Heart right ventricle (tissue), 16 donors: Measurements from ENCODE around the gene NUP210. TPM values are rescaled to one million over a fixed set of nuclear protein-coding genes. Genes with fewer than 3 reads are reported as not detected.

Experiments
- ATAC-seq, 8 donors: fragments of 200-7000 bp; cut with Tn5 transposase; one replicate each; pipeline ENCODE4 v1.9.1; 2020; ENCODE audit warnings: mild to moderate bottlenecking in 8 of 8, moderate library complexity in 8 of 8, moderate number of reproducible peaks in 1 of 8
- DNase-seq, 2 donors: peaks; one replicate each; pipeline ENCODE4 v3.0.0-alpha.2; 2020
- H3K27ac ChIP-seq, 10 donors: fragments of 200-600 bp; sonication (generic) in 2 of 10; one replicate each; pipeline versions ENCODE4 v1.5.0 to v1.8.0; 2020 to 2022; ENCODE audit warnings: mild to moderate bottlenecking in 3 of 10
- H3K27me3 ChIP-seq, 7 donors: fragments of 200-600 bp; one replicate each; pipeline ENCODE4 v1.8.0; 2021 to 2022; ENCODE audit warnings: mild to moderate bottlenecking in 2 of 7
- H3K36me3 ChIP-seq, 9 donors: fragments of 200-600 bp; sonication (generic) in 1 of 9; one replicate each; pipeline versions ENCODE4 v1.5.0 to v1.8.0; 2020 to 2022; ENCODE audit warnings: mild to moderate bottlenecking in 2 of 9
- H3K4me1 ChIP-seq, 9 donors: fragments of 200-600 bp; sonication (generic) in 1 of 9; one replicate each; pipeline versions ENCODE4 v1.5.0 to v1.8.0; 2020 to 2022; ENCODE audit warnings: mild to moderate bottlenecking in 4 of 9
- H3K4me3 ChIP-seq, 10 donors: fragments of 200-600 bp; sonication (generic) in 2 of 10; one replicate each; pipeline versions ENCODE4 v1.5.0 to v1.8.0; 2020 to 2022; ENCODE audit warnings: mild to moderate bottlenecking in 7 of 10, moderate library complexity in 2 of 10
- H3K9me3 ChIP-seq, 11 donors: fragments of 200-600 bp in 10 of 11; sonication (generic) in 2 of 11; one replicate each; pipeline versions ENCODE4 v1.5.0 to v1.8.0; 2013 to 2022; ENCODE audit warnings: mild to moderate bottlenecking in 2 of 11, control low read depth in 1 of 11, moderate library complexity in 1 of 11
- CTCF ChIP-seq, 9 donors: fragments of 200-600 bp; sonication (generic) in 2 of 9; IDR thresholded peaks; one replicate each; pipeline versions ENCODE4 v1.5.0 to v1.8.0; 2021 to 2022; ENCODE audit warnings: antibody characterized with exemption in 9 of 9, mild to moderate bottlenecking in 5 of 9, moderate library complexity in 1 of 9
- WGBS, 2 donors: extraction: QIAGEN DNeasy Blood & Tissue Kit; methylation state at CpG; one replicate each; pipeline ENCODE4 v1.1.7; 2013; ENCODE audit warnings: inconsistent platforms in 1 of 2; 5-methylcytosine and 5-hydroxymethylcytosine counted together
- intact Hi-C, 10 donors: fragments of 100-400 bp; cut with DNase I; formaldehyde crosslinking; loops; one replicate each; pipeline versions ENCODE4 v1.11.1 to v1.14.2; 2022
- polyA plus RNA-seq, 2 donors: library from polyadenylated mRNA; stranded (reverse); fragments of 200-250 nt; gene quantifications; one replicate each; pipeline ENCODE4 v1.2.3, GENCODE V29; 2013
- total RNA-seq, 10 donors: library from RNA; stranded (reverse); fragmentation: NEBNext Ultra II Directional in 3 of 10; extraction: Animal tissue kit (Norgen Biotek cat#: 25700) in 3 of 10; gene quantifications; one replicate each; pipeline versions ENCODE4 v1.2.1 to v1.2.4, GENCODE V29; 2021 to 2023
- donor health status: Arrhythmogenic right ventricular cardiomyopathy.
- donor health status: ischemic (EF 13 %, LVEDD 7.1; RV severe dilation, severe dysfunction).
- donor health status: healthy with polysubstance abuse.
- donor health status: DM: no; HTN: yes; CAD: no.
- donor health status: DM: no; HTN: no; CAD: no.
- donor health status: ischemic (EF 25% LVEDD 6.9; RV normal size, moderate dysfunction).
- donor health status: ischemic (EF 25% LVEDD 5.7; RV mildly dilated, moderate dysfunction).
- donor health status: healthy.
- donor health status: DM: yes; HTN: yes; CAD: no.
- donor health status: Ischemic cardiomyopathy.
- donor health status: ischemic (EF 35%, LVEDD 5.7; RV mildly dilated, moderate dysfunction).
- donor health status: nonischemic (EF 11% LVEDD 7.7; RV severe dilation, severe dysfunction).
- donor health status: DM: yes; HTN: yes; CAD: no.
- donor health status: PGD.
- donor health status: ischemic (EF 29% LVEDD 5.4; RV normal size, mild dysfunction).
- donor health status: nonischemic (EF 23%, LVEDD 6.1; RV moderate dilation, normal function).

Gene NUP210
- total and polyA plus RNA-seq, 12 donors, result 0.84 to 7.2 (median 2.5) TPM

GRCh38 chr3:13362551-13362950 is 57.6 kb downstream of the NUP210 start:
- Histone ChIP-seq H3K27ac (no peak overlapping the region), H3K27me3 (no peaks in the 10 kb centered on the region), H3K4me1 (no peaks in the 10 kb centered on the region), H3K36me3 (peaks cover 0 to 66% (median 0%) of the 10 kb centered on the region in 9 donors), H3K4me3 (no peak overlapping the region), H3K9me3 (no peaks in the 10 kb centered on the region)
- intact Hi-C loops, result no loop called here
- 91 to 95% methylated on average over 8 of the region's 8 CpGs for WGBS, 2 donors
- ATAC-seq, result no peak
- DNase-seq, result no peak
- TF ChIP-seq CTCF (IDR thresholded peaks at IDR 0.05), result no peak

- H3K36me3 ChIP-seq, result peaks cover 0 to 66% (median 0%) of the 10 kb centered on the region in 9 donors
- TF ChIP-seq CTCF (IDR thresholded peaks at IDR 0.05), result no peak
- ATAC-seq, result no peak
Measured at GRCh38 chr3:13359916-13360315, 60.2 kb downstream of the NUP210 start.

GRCh38 chr3:13358643-13359042 is 61.5 kb downstream of the NUP210 start:
- intact Hi-C loops, result no loop called here
- DNase-seq, result no peak
- H3K27me3 ChIP-seq, result no peaks in the 10 kb centered on the region
- WGBS, 2 donors, result 84 to 85% methylated on average over 7 of the region's 7 CpGs
- H3K4me3 ChIP-seq, result no peak overlapping the region
- no peak for TF ChIP-seq CTCF (IDR thresholded peaks at IDR 0.05)
- H3K27ac ChIP-seq, result no peak overlapping the region
- H3K36me3 ChIP-seq, result peaks cover 0 to 65% (median 0%) of the 10 kb centered on the region in 9 donors
- no peaks in the 10 kb centered on the region for H3K4me1 ChIP-seq
- H3K9me3 ChIP-seq, result no peaks in the 10 kb centered on the region
- no peak for ATAC-seq

More at GRCh38 chr3:13359916-13360315, 60.2 kb downstream of the NUP210 start:
- intact Hi-C loops, result no loop called here
- Histone ChIP-seq H3K27me3 (no peaks in the 10 kb centered on the region), H3K9me3 (no peaks in the 10 kb centered on the region), H3K4me3 (no peak overlapping the region), H3K4me1 (no peaks in the 10 kb centered on the region), H3K27ac (no peak overlapping the region)
- DNase-seq, result no peak
- 91 to 97% methylated on average over 6 of the region's 6 CpGs for WGBS, 2 donors

- no peaks in the 10 kb centered on the region for H3K9me3 ChIP-seq
- intact Hi-C loops, result no loop called here
- WGBS, 2 donors, result 89 to 94% methylated on average over 18 of the region's 18 CpGs
Measured at GRCh38 chr3:13358051-13358450, 62.1 kb downstream of the NUP210 start.

More at GRCh38 chr3:13358051-13358450, 62.1 kb downstream of the NUP210 start:
- H3K27me3 ChIP-seq, result no peaks in the 10 kb centered on the region
- no peak overlapping the region for H3K27ac ChIP-seq
- H3K36me3 ChIP-seq, result peaks cover 0 to 62% (median 0%) of the 10 kb centered on the region in 9 donors
- H3K4me1 ChIP-seq, result no peaks in the 10 kb centered on the region
- DNase-seq, result no peak
- no peak for ATAC-seq
- no peak overlapping the region for H3K4me3 ChIP-seq
- TF ChIP-seq CTCF (IDR thresholded peaks at IDR 0.05), result no peak
